ENCODE data around the gene SERP1.

SERP1 gene

DNA sequence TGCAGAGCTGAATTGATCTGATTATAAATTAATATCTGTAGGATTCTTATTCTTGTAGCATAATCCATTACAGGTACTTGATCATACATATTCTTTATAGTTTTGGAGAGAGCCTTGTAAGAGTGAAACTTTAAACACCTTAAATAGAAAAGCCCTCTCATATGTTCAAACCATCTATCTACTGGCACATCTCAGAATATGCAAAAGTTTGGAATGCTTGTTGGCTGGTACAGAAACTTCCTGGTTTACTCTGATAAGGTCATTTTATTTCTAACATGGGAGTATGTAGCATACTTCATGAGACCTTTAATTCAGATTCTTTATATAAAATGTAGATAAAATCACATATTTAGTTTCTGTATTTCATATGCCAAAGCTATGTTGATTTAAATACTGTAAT, 34.9 kb upstream of the SERP1 start:
- no peak for DNase-seq (ENCODE audit: low read depth)
- no peak overlapping the region for H3K4me3 ChIP-seq (ENCODE audit: control insufficient read depth, low read depth, low read length)
- TF ChIP-seq, protein P1, sequence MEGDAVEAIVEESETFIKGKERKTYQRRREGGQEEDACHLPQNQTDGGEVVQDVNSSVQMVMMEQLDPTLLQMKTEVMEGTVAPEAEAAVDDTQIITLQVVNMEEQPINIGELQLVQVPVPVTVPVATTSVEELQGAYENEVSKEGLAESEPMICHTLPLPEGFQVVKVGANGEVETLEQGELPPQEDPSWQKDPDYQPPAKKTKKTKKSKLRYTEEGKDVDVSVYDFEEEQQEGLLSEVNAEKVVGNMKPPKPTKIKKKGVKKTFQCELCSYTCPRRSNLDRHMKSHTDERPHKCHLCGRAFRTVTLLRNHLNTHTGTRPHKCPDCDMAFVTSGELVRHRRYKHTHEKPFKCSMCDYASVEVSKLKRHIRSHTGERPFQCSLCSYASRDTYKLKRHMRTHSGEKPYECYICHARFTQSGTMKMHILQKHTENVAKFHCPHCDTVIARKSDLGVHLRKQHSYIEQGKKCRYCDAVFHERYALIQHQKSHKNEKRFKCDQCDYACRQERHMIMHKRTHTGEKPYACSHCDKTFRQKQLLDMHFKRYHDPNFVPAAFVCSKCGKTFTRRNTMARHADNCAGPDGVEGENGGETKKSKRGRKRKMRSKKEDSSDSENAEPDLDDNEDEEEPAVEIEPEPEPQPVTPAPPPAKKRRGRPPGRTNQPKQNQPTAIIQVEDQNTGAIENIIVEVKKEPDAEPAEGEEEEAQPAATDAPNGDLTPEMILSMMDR (conservative IDR thresholded peaks at IDR 0.05; ENCODE audit: control insufficient read depth, insufficient read depth, low read depth, low read length) = no peak

DNA sequence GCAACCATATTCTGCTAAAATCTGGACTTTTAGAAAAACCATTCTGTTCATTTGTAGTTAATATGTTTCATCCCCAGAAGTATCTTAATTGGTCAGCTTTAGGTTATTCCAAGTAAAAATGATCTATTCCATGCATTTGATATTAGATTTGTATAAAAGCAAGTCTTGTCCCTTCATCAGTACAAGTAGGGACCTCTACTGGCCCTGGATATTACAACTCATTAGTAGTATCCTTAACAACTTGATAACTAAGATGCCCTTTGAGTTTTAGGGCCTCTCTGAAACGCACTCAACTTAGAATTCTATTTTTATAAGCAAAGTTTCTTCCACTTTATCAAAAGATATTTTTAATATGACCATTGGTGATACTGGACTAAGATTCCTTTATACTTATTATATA, 31.6 kb upstream of the SERP1 start:
- TF ChIP-seq, protein P1 (conservative IDR thresholded peaks at IDR 0.05; ENCODE audit: control insufficient read depth, insufficient read depth, low read depth, low read length) = peak; percentile 12
- DNase-seq (ENCODE audit: low read depth) = peak; percentile 20
- H3K4me3 ChIP-seq (ENCODE audit: control insufficient read depth, low read depth, low read length) = no peak overlapping the region

DNA sequence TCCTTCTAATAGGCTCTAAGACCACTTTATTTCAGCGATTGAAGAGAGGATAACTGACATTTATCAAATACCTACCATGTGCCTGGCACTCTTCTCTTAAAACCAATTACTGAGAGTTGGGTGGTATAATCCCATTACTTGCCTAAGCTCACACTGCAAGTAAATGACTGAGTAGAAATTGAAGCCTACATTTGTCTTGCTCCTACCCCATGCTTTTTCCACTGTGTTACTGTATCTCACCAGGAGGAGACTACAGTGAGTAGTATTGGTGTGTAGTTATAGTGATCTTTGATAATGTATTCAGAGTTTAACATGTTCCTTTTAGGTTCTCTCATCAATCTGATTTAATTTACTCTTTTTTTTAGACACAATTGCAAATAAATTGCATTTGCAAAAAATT, 21.0 kb upstream of the SERP1 start:
- TF ChIP-seq, protein P1 (conservative IDR thresholded peaks at IDR 0.05; ENCODE audit: control insufficient read depth, insufficient read depth, low read depth, low read length) = no peak
- no peak overlapping the region for H3K4me3 ChIP-seq (ENCODE audit: control insufficient read depth, low read depth, low read length)
- no peak for DNase-seq (ENCODE audit: low read depth)

DNA sequence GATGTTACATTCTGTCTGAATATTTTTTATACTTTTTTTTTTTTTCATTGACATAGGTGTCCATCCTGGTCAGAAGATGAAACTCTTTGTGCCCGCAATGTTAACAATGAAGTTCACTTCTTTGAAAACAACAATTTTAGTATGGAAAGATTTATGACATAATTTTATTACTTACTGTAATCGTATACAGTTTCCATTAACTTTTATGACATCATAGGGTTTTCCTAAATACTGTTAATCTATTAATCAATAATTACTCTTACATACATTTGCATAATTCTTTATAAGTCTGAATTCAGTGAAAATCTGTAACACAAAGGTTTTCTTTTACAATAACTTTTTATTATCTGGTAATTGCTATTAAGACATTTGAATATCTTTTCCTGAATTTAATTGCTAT, 17.9 kb upstream of the SERP1 start:
- no peak for DNase-seq (ENCODE audit: low read depth)
- TF ChIP-seq, protein P1 (conservative IDR thresholded peaks at IDR 0.05; ENCODE audit: control insufficient read depth, insufficient read depth, low read depth, low read length) = no peak
- no peak overlapping the region for H3K4me3 ChIP-seq (ENCODE audit: control insufficient read depth, low read depth, low read length)

DNA sequence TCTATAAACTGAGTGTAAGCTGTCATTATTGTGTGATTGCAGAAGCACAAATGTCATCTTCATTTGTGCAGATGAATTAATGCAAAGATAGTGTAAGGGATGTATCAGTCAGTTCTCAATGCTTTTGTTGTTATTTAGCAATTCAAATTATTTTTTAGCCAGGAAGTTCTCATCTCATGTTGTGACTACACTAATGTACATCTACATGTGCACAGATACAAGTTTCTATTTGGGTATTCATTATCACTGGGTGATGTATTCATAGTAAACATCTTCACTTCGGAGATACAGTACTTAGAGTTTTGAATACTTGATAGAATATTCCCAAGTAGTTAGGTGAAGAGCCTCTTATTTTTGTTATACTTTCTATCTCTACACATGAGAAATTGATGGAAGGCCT, 11.4 kb upstream of the SERP1 start:
- TF ChIP-seq, protein P1 (conservative IDR thresholded peaks at IDR 0.05; ENCODE audit: control insufficient read depth, insufficient read depth, low read depth, low read length) = no peak
- no peak overlapping the region for H3K4me3 ChIP-seq (ENCODE audit: control insufficient read depth, low read depth, low read length)
- no peak for DNase-seq (ENCODE audit: low read depth)

DNA sequence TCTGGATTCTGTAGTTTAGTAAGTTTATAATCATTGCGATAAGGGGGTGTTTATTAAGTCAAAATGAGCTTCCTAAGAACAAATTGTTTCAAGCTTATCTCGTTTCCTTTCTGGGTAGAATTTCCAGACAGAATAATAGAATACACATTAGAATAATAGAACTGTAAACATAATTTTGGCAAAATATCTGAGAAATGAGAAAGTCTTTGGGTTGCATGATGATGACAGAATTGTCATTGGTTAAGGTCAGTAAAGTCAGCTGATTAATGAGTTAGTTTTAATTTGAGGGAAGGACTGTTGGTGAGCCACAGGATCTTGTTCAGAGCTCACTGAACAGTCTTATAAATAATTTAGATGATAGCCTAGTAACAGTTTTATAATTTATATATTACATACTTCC, 10.5 kb upstream of the SERP1 start:
- TF ChIP-seq, protein P1 (conservative IDR thresholded peaks at IDR 0.05; ENCODE audit: control insufficient read depth, insufficient read depth, low read depth, low read length) = no peak
- H3K4me3 ChIP-seq (ENCODE audit: control insufficient read depth, low read depth, low read length) = no peak overlapping the region
- no peak for DNase-seq (ENCODE audit: low read depth)

DNA sequence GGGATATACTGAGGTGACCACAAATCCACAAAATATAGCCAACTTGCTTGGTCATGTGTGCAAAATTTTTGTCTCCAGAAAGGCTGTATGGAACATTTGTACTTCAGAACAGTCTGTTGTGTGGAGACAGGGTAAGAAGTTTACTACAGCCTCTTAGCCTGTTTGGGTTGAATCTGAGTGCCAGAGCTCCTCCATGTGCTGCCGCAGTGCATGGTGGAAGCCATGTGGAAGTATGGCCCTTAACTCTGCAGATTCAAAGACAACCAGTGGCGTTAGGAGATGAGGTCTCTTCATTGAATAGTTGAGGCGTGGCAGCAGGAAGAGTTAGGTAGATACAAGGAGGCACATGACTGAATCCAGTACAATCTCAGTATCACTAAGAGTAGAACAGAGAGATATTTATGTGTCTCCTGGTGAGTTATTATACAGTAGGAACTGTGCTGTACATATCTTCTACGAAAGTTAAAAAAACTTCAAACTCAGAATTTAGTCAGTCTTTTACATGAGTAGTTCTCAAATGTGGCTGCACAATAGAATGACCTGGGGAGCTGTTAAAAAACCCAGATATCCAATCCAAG, 9.7 kb upstream of the SERP1 start:
- TF ChIP-seq, protein P1 (conservative IDR thresholded peaks at IDR 0.05; ENCODE audit: control insufficient read depth, insufficient read depth, low read depth, low read length) = no peak
- DNase-seq (ENCODE audit: low read depth) = no peak
- H3K4me3 ChIP-seq (ENCODE audit: control insufficient read depth, low read depth, low read length) = no peak overlapping the region
